ENCODE data around the gene NGF.
A peak's percentile ranks its signal among the peaks of the same experiment; 100 is the strongest.

NGF gene

GRCh38 chr1:115356356-115356755 is 18.3 kb upstream of the NGF start:
- H4K91ac ChIP-seq (ENCODE audit: low read depth, low read length), result no peak overlapping the region
- no peak overlapping the region for H3K4me3 ChIP-seq (ENCODE audit: low read depth, low read length)
- H3K79me2 ChIP-seq (ENCODE audit: control insufficient read depth, insufficient read depth, low read length, poor library complexity), result no peaks in the 10 kb centered on the region
- no peak overlapping the region for H3K4ac ChIP-seq (ENCODE audit: low read depth, low read length)
- peaks cover 15% of the 10 kb centered on the region for H3K9me3 ChIP-seq (ENCODE audit: insufficient read depth, low read depth, low read length)
- no peak overlapping the region for H3K27ac ChIP-seq (ENCODE audit: low read depth, low read length)
- no peak overlapping the region for H2AFZ ChIP-seq (ENCODE audit: insufficient read depth, low read length, poor library complexity)
- H2BK120ac ChIP-seq (ENCODE audit: insufficient read depth, low read length, poor library complexity), result no peak overlapping the region
- no peak overlapping the region for H3K23ac ChIP-seq (ENCODE audit: low read length)
- H4K12ac ChIP-seq (ENCODE audit: low read depth, low read length), result no peak overlapping the region
- no peak overlapping the region for H2AK5ac ChIP-seq (ENCODE audit: low read length)
- H4K8ac ChIP-seq (ENCODE audit: low read depth, low read length), result no peak overlapping the region
- H3K9ac ChIP-seq (ENCODE audit: low read length), result no peak overlapping the region
- no peaks in the 10 kb centered on the region for H3K79me1 ChIP-seq (ENCODE audit: low read length)
- H3K14ac ChIP-seq (ENCODE audit: low read length), result no peak overlapping the region
- no peaks in the 10 kb centered on the region for H3K27me3 ChIP-seq (ENCODE audit: insufficient read depth, low read length)
- H3K4me1 ChIP-seq (ENCODE audit: control insufficient read depth in 1 of 2, insufficient read depth in 2 of 2, low read length in 2 of 2), result peaks cover 0 to 4% of the 10 kb centered on the region in 2 experiments
- H2BK5ac ChIP-seq (ENCODE audit: low read depth, low read length, poor library complexity), result no peak overlapping the region
- no peak overlapping the region for H2BK12ac ChIP-seq (ENCODE audit: low read length)
- no peak overlapping the region for H3K18ac ChIP-seq (ENCODE audit: low read length)
- H3K36me3 ChIP-seq (ENCODE audit: control insufficient read depth in 1 of 2, insufficient read depth in 2 of 2, low read length in 2 of 2), result no peaks in the 10 kb centered on the region
- peak; percentile 72 to 80 for DNase-seq
- no peak overlapping the region for H3K4me2 ChIP-seq (ENCODE audit: low read length)
- no CpG with 5 or more reads among the region's 2 CpGs for WGBS (ENCODE audit: extremely low coverage, insufficient coverage, insufficient read length)

GRCh38 chr1:115355069-115355468 is 17.0 kb upstream of the NGF start:
- DNase-seq, result no peak

GRCh38 chr1:115351143-115351542 is 13.1 kb upstream of the NGF start:
- H3K79me1 ChIP-seq (ENCODE audit: low read length), result no peaks in the 10 kb centered on the region
- H3K4ac ChIP-seq (ENCODE audit: low read depth, low read length), result no peak overlapping the region
- H2AK5ac ChIP-seq (ENCODE audit: low read length), result no peak overlapping the region
- H3K9me3 ChIP-seq (ENCODE audit: insufficient read depth, low read depth, low read length), result no peaks in the 10 kb centered on the region
- H2BK120ac ChIP-seq (ENCODE audit: insufficient read depth, low read length, poor library complexity), result no peak overlapping the region
- no peak overlapping the region for H3K23ac ChIP-seq (ENCODE audit: low read length)
- H3K4me3 ChIP-seq (ENCODE audit: low read depth, low read length), result no peak overlapping the region
- no peak overlapping the region for H3K18ac ChIP-seq (ENCODE audit: low read length)
- no peak overlapping the region for H4K91ac ChIP-seq (ENCODE audit: low read depth, low read length)
- H2BK5ac ChIP-seq (ENCODE audit: low read depth, low read length, poor library complexity), result no peak overlapping the region
- H3K14ac ChIP-seq (ENCODE audit: low read length), result no peak overlapping the region
- no peak overlapping the region for H3K9ac ChIP-seq (ENCODE audit: low read length)
- no peaks in the 10 kb centered on the region for H3K79me2 ChIP-seq (ENCODE audit: control insufficient read depth, insufficient read depth, low read length, poor library complexity)
- H4K12ac ChIP-seq (ENCODE audit: low read depth, low read length), result no peak overlapping the region
- H2BK12ac ChIP-seq (ENCODE audit: low read length), result no peak overlapping the region
- peaks cover 0 to 4% of the 10 kb centered on the region in 2 experiments for H3K4me1 ChIP-seq (ENCODE audit: control insufficient read depth in 1 of 2, insufficient read depth in 2 of 2, low read length in 2 of 2)
- H2AFZ ChIP-seq (ENCODE audit: insufficient read depth, low read length, poor library complexity), result no peak overlapping the region
- WGBS (ENCODE audit: extremely low coverage, insufficient coverage, insufficient read length), result no CpG with 5 or more reads among the region's 5 CpGs
- no peak overlapping the region for H3K27ac ChIP-seq (ENCODE audit: low read depth, low read length)
- no peak overlapping the region for H3K4me2 ChIP-seq (ENCODE audit: low read length)
- H3K27me3 ChIP-seq (ENCODE audit: insufficient read depth, low read length), result no peaks in the 10 kb centered on the region
- no peak overlapping the region for H4K8ac ChIP-seq (ENCODE audit: low read depth, low read length)
- DNase-seq, result no peak
- H3K36me3 ChIP-seq (ENCODE audit: control insufficient read depth in 1 of 2, insufficient read depth in 2 of 2, low read length in 2 of 2), result no peaks in the 10 kb centered on the region

More at GRCh38 chr1:115355069-115355468, 17.0 kb upstream of the NGF start:
- no peak overlapping the region for H2AK5ac ChIP-seq (ENCODE audit: low read length)
- no peaks in the 10 kb centered on the region for H3K79me2 ChIP-seq (ENCODE audit: control insufficient read depth, insufficient read depth, low read length, poor library complexity)
- H3K9ac ChIP-seq (ENCODE audit: low read length), result no peak overlapping the region
- H2BK120ac ChIP-seq (ENCODE audit: insufficient read depth, low read length, poor library complexity), result no peak overlapping the region
- peaks cover 0 to 4% of the 10 kb centered on the region in 2 experiments for H3K4me1 ChIP-seq (ENCODE audit: control insufficient read depth in 1 of 2, insufficient read depth in 2 of 2, low read length in 2 of 2)
- no peaks in the 10 kb centered on the region for H3K79me1 ChIP-seq (ENCODE audit: low read length)
- H3K23ac ChIP-seq (ENCODE audit: low read length), result no peak overlapping the region
- no peak overlapping the region for H3K4me3 ChIP-seq (ENCODE audit: low read depth, low read length)
- H4K8ac ChIP-seq (ENCODE audit: low read depth, low read length), result no peak overlapping the region
- H4K91ac ChIP-seq (ENCODE audit: low read depth, low read length), result no peak overlapping the region
- H3K36me3 ChIP-seq (ENCODE audit: control insufficient read depth in 1 of 2, insufficient read depth in 2 of 2, low read length in 2 of 2), result no peaks in the 10 kb centered on the region
- no peak overlapping the region for H3K27ac ChIP-seq (ENCODE audit: low read depth, low read length)
- no peak overlapping the region for H3K4me2 ChIP-seq (ENCODE audit: low read length)
- H3K14ac ChIP-seq (ENCODE audit: low read length), result no peak overlapping the region
- WGBS (ENCODE audit: extremely low coverage, insufficient coverage, insufficient read length), result no CpG with 5 or more reads among the region's 2 CpGs
- H2BK12ac ChIP-seq (ENCODE audit: low read length), result no peak overlapping the region
- H2BK5ac ChIP-seq (ENCODE audit: low read depth, low read length, poor library complexity), result no peak overlapping the region
- no peak overlapping the region for H2AFZ ChIP-seq (ENCODE audit: insufficient read depth, low read length, poor library complexity)
- H3K4ac ChIP-seq (ENCODE audit: low read depth, low read length), result no peak overlapping the region
- no peak overlapping the region for H3K18ac ChIP-seq (ENCODE audit: low read length)
- H3K27me3 ChIP-seq (ENCODE audit: insufficient read depth, low read length), result no peaks in the 10 kb centered on the region
- H3K9me3 ChIP-seq (ENCODE audit: insufficient read depth, low read depth, low read length), result peaks cover 6% of the 10 kb centered on the region
- H4K12ac ChIP-seq (ENCODE audit: low read depth, low read length), result no peak overlapping the region

GRCh38 chr1:115348636-115349035 is 10.6 kb upstream of the NGF start:
- H3K18ac ChIP-seq (ENCODE audit: low read length), result no peak overlapping the region
- no peak overlapping the region for H3K4me3 ChIP-seq (ENCODE audit: low read depth, low read length)
- no peaks in the 10 kb centered on the region for H3K36me3 ChIP-seq (ENCODE audit: control insufficient read depth in 1 of 2, insufficient read depth in 2 of 2, low read length in 2 of 2)
- H3K9me3 ChIP-seq (ENCODE audit: insufficient read depth, low read depth, low read length), result no peaks in the 10 kb centered on the region
- no peak for DNase-seq
- H4K91ac ChIP-seq (ENCODE audit: low read depth, low read length), result no peak overlapping the region
- no peaks in the 10 kb centered on the region for H3K27me3 ChIP-seq (ENCODE audit: insufficient read depth, low read length)
- WGBS (ENCODE audit: extremely low coverage, insufficient coverage, insufficient read length), result no CpG with 5 or more reads among the region's 4 CpGs
- peaks cover 0 to 2% of the 10 kb centered on the region in 2 experiments for H3K4me1 ChIP-seq (ENCODE audit: control insufficient read depth in 1 of 2, insufficient read depth in 2 of 2, low read length in 2 of 2)
- no peak overlapping the region for H4K8ac ChIP-seq (ENCODE audit: low read depth, low read length)
- no peak overlapping the region for H2BK12ac ChIP-seq (ENCODE audit: low read length)
- H3K79me2 ChIP-seq (ENCODE audit: control insufficient read depth, insufficient read depth, low read length, poor library complexity), result no peaks in the 10 kb centered on the region
- no peak overlapping the region for H3K4me2 ChIP-seq (ENCODE audit: low read length)
- H3K9ac ChIP-seq (ENCODE audit: low read length), result no peak overlapping the region
- H3K14ac ChIP-seq (ENCODE audit: low read length), result no peak overlapping the region
- no peak overlapping the region for H4K12ac ChIP-seq (ENCODE audit: low read depth, low read length)
- H2AK5ac ChIP-seq (ENCODE audit: low read length), result no peak overlapping the region
- H2BK5ac ChIP-seq (ENCODE audit: low read depth, low read length, poor library complexity), result no peak overlapping the region
- no peak overlapping the region for H2AFZ ChIP-seq (ENCODE audit: insufficient read depth, low read length, poor library complexity)
- H3K79me1 ChIP-seq (ENCODE audit: low read length), result no peaks in the 10 kb centered on the region
- H2BK120ac ChIP-seq (ENCODE audit: insufficient read depth, low read length, poor library complexity), result no peak overlapping the region
- no peak overlapping the region for H3K23ac ChIP-seq (ENCODE audit: low read length)
- H3K4ac ChIP-seq (ENCODE audit: low read depth, low read length), result no peak overlapping the region
- no peak overlapping the region for H3K27ac ChIP-seq (ENCODE audit: low read depth, low read length)

Measured in trophoblast cell (in vitro differentiated cells and primary cell).